Stomach (tissue), 9 donors: ENCODE results near the gene TRIM26. TPM values are rescaled to one million over a fixed set of nuclear protein-coding genes. Genes with fewer than 3 reads are reported as not detected.
"Not testable (repeated sequence)": the region's sequence is repeated elsewhere in the genome, so short reads cannot be mapped to it uniquely, and the experiment has no call there.

Experiments
- DNase-seq, 2 donors: peaks; one replicate each; pipeline versions ENCODE4 v3.0.0 to v3.0.0-alpha.2; 2013 to 2019
- H3K27ac ChIP-seq, 5 donors: fragments of 200-600 bp in 4 of 5; sonication (generic) in 4 of 5; one replicate each; pipeline ENCODE4 v1.5.1; 2013 to 2019; ENCODE audit warnings: mild to moderate bottlenecking in 1 of 5, moderate library complexity in 1 of 5
- H3K27me3 ChIP-seq, 3 donors: fragments of 200-600 bp; sonication (generic); one replicate each; pipeline ENCODE4 v1.5.1; 2017 to 2019; ENCODE audit warnings: mixed run types in 1 of 3
- H3K36me3 ChIP-seq, 4 donors: fragments of 200-600 bp; sonication (generic); 1 replicate in 3 of 4; 2 replicates in 1 of 4; pipeline ENCODE4 v1.5.1; 2016 to 2019
- H3K4me1 ChIP-seq, 4 donors: fragments of 200-600 bp; sonication (generic); one replicate each; pipeline ENCODE4 v1.5.1; 2016 to 2019
- H3K4me3 ChIP-seq, 4 donors: fragments of 200-600 bp; sonication (generic) in 3 of 4; one replicate each; pipeline ENCODE4 v1.5.1; 2016 to 2019; ENCODE audit warnings: mild to moderate bottlenecking in 1 of 4
- H3K9me3 ChIP-seq, 4 donors: fragments of 200-600 bp; sonication (generic); one replicate each; pipeline ENCODE4 v1.5.1; 2016 to 2019
- EP300 ChIP-seq: sonication (generic); formaldehyde crosslinking; IDR thresholded peaks from one replicate; pipeline ENCODE4 v1.6.1; 2017; ENCODE audit warnings: antibody characterized with exemption
- POLR2A ChIP-seq, 4 donors: fragments of 450-650 bp; IDR thresholded peaks; one replicate each; pipeline ENCODE4 v1.6.1; 2016; ENCODE audit warnings: antibody characterized with exemption in 4 of 4, control low read depth in 2 of 4, mild to moderate bottlenecking in 1 of 4, moderate library complexity in 1 of 4
- POLR2AphosphoS5 ChIP-seq, 3 donors: sonication (generic); formaldehyde crosslinking; IDR thresholded peaks; one replicate each; pipeline ENCODE4 v1.6.1; 2016; ENCODE audit warnings: antibody characterized with exemption in 3 of 3
- WGBS, 5 donors: extraction: QIAGEN DNeasy Blood & Tissue Kit in 3 of 5; methylation state at CpG; one replicate each; pipeline versions ENCODE4 v1.1.5 to v1.1.7; 2013 to 2018; 5-methylcytosine and 5-hydroxymethylcytosine counted together
- intact Hi-C: fragments of 100-400 bp; cut with DNase I; formaldehyde crosslinking; loops from one replicate; pipeline ENCODE4 v1.15.1; 2023; ENCODE audit warnings: low total_unique reads
- polyA plus RNA-seq, 3 donors: library from polyadenylated mRNA; stranded (reverse); fragments of 200-250 nt; gene quantifications; one replicate each; pipeline ENCODE4 v1.2.3, GENCODE V29; 2013
- total RNA-seq, 5 donors: library from RNA; depleted of rRNA; stranded (reverse); fragments of >200 nt; gene quantifications; one replicate each; pipeline versions ENCODE4 v1.1.0 to v1.2.3, GENCODE V29; 2014 to 2016
- TF ChIP-seq, protein P1 (sequence below), 7 experiments: fragments of 450-650 bp in 4 of 7; fragments of 200-600 bp in 3 of 7; sonication (generic) in 3 of 7; IDR thresholded peaks; one replicate each; pipeline ENCODE4 v1.5.1; 2016 to 2019; ENCODE audit warnings: antibody characterized with exemption in 7 of 7, control low read depth in 2 of 7, mild to moderate bottlenecking in 1 of 7
- donor health status: healthy with polysubstance abuse.
- donor health status: Bipolar disorder and iron deficiency.
- donor health status: healthy.

The TRIM26 gene
- total and polyA plus RNA-seq, 8 donors = 25.1 to 53.9 (median 30.4) TPM

- Histone ChIP-seq H3K27me3 (peaks cover 0 to 44% (median 0%) of the 10 kb centered on the region in 3 donors), H3K27ac (no peak overlapping the region), H3K36me3 (no peaks in the 10 kb centered on the region), H3K4me1 (no peaks in the 10 kb centered on the region), H3K9me3 (no peaks in the 10 kb centered on the region), H3K4me3 (no peak overlapping the region)
- WGBS, 5 donors = 67 to 80% (median 76%) methylated on average over 6 of the region's 6 CpGs
- TF ChIP-seq POLR2A (IDR thresholded peaks at IDR 0.05) (no peak), EP300 (no peak)
- intact Hi-C loops = no loop called here
- DNase-seq = no peak
Observed at GRCh38 chr6:30144811-30145210, 68.4 kb downstream of the TRIM26 start.

- no peak overlapping the region for H3K27ac ChIP-seq
- no peaks in the 10 kb centered on the region for H3K4me1 ChIP-seq
- intact Hi-C loops = no loop called here
- H3K9me3 ChIP-seq = no peaks in the 10 kb centered on the region
- peaks cover 0 to 44% (median 0%) of the 10 kb centered on the region in 3 donors for H3K27me3 ChIP-seq
- WGBS, 5 donors = 32 to 46% (median 40%) methylated on average over 2 of the region's 2 CpGs
- TF ChIP-seq, protein P1, sequence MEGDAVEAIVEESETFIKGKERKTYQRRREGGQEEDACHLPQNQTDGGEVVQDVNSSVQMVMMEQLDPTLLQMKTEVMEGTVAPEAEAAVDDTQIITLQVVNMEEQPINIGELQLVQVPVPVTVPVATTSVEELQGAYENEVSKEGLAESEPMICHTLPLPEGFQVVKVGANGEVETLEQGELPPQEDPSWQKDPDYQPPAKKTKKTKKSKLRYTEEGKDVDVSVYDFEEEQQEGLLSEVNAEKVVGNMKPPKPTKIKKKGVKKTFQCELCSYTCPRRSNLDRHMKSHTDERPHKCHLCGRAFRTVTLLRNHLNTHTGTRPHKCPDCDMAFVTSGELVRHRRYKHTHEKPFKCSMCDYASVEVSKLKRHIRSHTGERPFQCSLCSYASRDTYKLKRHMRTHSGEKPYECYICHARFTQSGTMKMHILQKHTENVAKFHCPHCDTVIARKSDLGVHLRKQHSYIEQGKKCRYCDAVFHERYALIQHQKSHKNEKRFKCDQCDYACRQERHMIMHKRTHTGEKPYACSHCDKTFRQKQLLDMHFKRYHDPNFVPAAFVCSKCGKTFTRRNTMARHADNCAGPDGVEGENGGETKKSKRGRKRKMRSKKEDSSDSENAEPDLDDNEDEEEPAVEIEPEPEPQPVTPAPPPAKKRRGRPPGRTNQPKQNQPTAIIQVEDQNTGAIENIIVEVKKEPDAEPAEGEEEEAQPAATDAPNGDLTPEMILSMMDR (IDR thresholded peaks at IDR 0.05) = no peak
- TF ChIP-seq POLR2A (IDR thresholded peaks at IDR 0.05) (no peak), POLR2AphosphoS5 (IDR thresholded peaks at IDR 0.05) (no peak), EP300 (no peak)
- no peak for DNase-seq
- no peak overlapping the region for H3K4me3 ChIP-seq
- no peaks in the 10 kb centered on the region for H3K36me3 ChIP-seq
Observed at GRCh38 chr6:30143780-30144179, 69.4 kb downstream of the TRIM26 start.

- DNase-seq = no peak
- WGBS, 5 donors = 54 to 76% (median 72%) methylated on average over 3 of the region's 3 CpGs
- H3K27ac ChIP-seq = no peak overlapping the region
- intact Hi-C loops = no loop called here
- no peaks in the 10 kb centered on the region for H3K4me1 ChIP-seq
- TF ChIP-seq, protein P1 (IDR thresholded peaks at IDR 0.05) = no peak
- TF ChIP-seq EP300 = no peak
- no peak for TF ChIP-seq POLR2AphosphoS5 (IDR thresholded peaks at IDR 0.05)
- no peak for TF ChIP-seq POLR2A (IDR thresholded peaks at IDR 0.05)
- no peak overlapping the region for H3K4me3 ChIP-seq
- H3K9me3 ChIP-seq = no peaks in the 10 kb centered on the region
- no peaks in the 10 kb centered on the region for H3K36me3 ChIP-seq
- H3K27me3 ChIP-seq = peaks cover 0 to 34% (median 0%) of the 10 kb centered on the region in 3 donors
Observed at GRCh38 chr6:30142665-30143064, 70.5 kb downstream of the TRIM26 start.

DNA sequence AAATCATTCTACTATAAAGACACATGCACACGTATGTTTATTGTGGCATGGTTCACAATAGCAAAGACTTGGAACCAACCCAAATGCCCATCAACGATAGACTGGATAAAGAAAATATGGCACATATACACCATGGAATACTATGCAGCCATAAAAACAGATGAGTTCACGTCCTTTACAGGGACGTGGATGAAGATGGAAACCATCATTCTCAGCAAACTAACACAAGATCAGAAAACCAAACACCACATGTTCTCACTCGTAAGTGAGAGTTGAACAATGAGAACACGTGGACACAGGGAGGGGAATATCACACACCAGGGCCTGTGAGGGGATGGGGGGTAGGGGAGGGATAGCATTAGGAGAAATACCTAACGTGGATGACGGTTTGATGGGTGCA, 73.0 kb downstream of the TRIM26 start:
- WGBS, 5 donors = 79 to 86% (median 82%) methylated on average over 8 of the region's 8 CpGs
- intact Hi-C loops, H3K4me1 ChIP-seq, H3K36me3 ChIP-seq, DNase-seq, H3K4me3 ChIP-seq, H3K9me3 ChIP-seq, H3K27ac ChIP-seq: not testable (repeated sequence)
- peaks cover 0 to 29% (median 0%) of the 10 kb centered on the region in 3 donors for H3K27me3 ChIP-seq

DNA sequence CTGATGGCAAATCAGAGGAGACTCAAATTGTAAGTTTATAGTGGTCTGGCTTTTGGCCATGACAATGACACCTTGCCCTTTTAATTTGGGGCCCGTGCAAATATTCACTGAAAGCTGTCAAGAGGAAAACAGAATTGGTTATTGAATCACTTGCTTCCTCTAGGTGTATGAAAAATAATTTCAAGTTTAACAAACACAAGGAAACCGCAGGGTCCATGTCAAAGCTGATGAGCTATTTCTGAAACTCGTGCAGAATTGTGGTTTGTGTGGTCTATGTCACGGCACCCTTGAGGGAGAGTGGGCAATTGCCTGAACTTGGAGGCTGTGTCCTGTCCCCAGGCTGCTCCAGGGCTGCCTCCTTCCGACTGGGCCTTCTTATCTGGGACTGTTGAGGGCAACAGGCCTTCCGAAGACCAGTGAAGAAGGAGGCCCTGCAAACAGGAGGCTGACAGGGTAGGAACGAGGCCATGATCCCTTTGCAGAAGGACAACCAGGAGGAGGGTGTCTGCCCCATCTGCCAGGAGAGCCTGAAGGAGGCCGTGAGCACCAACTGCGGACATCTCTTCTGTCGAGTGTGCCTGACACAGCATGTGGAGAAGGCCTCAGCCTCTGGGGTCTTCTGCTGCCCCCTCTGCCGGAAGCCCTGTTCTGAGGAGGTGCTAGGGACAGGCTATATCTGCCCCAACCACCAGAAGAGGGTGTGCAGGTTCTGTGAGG, 76.5 kb downstream of the TRIM26 start:
- H3K4me1 ChIP-seq = no peaks in the 10 kb centered on the region
- H3K9me3 ChIP-seq = no peaks in the 10 kb centered on the region
- intact Hi-C loops = no loop called here
- H3K36me3 ChIP-seq = no peaks in the 10 kb centered on the region
- no peak overlapping the region for H3K4me3 ChIP-seq
- no peak for DNase-seq
- peaks cover 0 to 47% (median 3%) of the 10 kb centered on the region in 3 donors for H3K27me3 ChIP-seq
- TF ChIP-seq, protein P1 (IDR thresholded peaks at IDR 0.05) = no peak
- TF ChIP-seq POLR2AphosphoS5 (IDR thresholded peaks at IDR 0.05) (no peak), POLR2A (IDR thresholded peaks at IDR 0.05) (no peak), EP300 (no peak)
- 73 to 83% (median 77%) methylated on average over 6 to 11 of the region's 11 CpGs for WGBS, 5 donors
- H3K27ac ChIP-seq = no peak overlapping the region
